GM19193 (cell line): ENCODE measurements around the gene PSMD3.

Experiments used
- POLR2A ChIP-seq: IDR thresholded peaks from 4 replicates; pipeline ENCODE4 v1.6.1; 2011; ENCODE audit not compliant: insufficient read depth, insufficient read length; ENCODE audit errors: extremely low read depth

PSMD3 gene

DNA sequence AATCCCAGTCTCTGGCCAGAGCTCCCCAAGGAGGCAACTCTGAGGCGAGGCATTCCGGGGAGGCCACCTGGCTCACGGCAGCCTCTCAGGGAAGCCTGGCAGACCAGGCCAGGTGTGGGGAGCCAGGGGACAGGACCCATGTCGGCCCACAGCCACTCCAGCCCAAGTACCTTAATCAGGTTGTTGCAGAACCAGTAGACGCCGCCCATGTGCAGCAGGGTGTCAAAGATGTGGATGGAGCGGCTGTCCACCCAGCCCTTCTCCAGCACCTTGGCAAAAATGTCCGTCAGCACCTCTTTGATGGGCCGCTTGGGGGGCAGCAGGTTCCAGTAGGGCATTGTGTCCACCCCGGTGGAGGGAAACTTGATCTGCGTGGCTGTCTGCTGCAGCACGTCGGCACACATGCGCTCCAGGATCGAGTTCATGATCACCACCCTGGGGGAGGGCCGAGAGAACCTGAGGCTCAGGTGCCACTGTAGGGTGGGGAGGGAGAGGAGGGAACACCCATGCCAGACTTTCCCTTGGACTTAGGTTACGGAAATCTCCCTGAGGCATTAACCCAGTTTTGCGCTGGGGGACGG lies 42.4 kb downstream of the PSMD3 start:
- TF ChIP-seq POLR2A = no peak

DNA sequence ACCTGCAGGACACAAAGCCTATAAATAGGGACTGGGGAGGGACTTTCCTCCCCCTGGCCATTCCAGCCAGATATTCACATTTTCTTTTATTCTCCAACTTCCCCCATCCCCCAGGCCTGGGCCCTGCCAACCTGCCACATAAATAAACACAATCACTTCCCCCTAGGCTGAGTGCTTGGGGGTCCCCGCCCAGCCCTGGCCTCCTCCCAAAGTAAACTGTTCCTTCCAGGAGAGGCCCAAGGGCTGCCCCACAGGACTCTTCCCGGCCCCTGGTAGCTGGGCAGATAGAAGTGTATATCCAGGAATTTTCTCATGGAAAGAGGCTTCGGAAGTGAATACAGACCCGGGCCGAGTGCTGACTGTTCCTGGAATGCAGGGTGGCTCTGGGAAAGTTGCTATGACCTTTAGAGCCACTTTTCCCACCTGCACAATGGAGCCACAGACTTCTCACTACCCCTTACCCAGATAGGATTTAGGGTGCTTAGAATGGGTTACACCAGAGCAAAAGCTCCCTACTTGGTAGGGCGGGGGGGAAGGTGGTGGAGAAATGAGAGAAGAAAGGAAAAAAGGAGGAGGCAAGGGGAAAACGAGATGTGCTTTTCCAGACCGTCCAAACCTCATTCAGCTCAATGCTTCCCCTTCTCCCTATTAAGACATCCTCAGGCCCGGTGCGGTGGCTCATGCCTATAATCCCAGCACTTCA lies 43.1 kb downstream of the PSMD3 start:
- no peak for TF ChIP-seq POLR2A

DNA sequence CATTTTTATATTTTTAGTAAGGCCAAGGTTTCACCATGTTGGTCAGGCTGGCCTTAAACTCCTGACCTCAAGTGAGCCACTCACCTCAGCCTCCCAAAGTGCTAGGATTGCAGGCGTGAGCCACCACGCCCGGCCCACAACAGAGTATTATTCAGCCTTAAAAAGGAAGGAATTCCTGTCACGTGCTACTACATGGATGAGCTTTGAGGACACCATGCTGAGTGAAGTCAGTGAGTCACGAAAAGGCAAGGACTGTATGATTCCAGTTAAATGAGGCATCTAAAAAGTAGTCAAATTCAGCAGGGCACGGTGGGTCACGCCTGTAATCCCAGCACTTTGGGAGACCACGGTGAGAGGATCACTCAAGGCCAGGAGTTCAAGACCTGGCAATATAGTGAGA lies 44.3 kb downstream of the PSMD3 start:
- no peak for TF ChIP-seq POLR2A

DNA sequence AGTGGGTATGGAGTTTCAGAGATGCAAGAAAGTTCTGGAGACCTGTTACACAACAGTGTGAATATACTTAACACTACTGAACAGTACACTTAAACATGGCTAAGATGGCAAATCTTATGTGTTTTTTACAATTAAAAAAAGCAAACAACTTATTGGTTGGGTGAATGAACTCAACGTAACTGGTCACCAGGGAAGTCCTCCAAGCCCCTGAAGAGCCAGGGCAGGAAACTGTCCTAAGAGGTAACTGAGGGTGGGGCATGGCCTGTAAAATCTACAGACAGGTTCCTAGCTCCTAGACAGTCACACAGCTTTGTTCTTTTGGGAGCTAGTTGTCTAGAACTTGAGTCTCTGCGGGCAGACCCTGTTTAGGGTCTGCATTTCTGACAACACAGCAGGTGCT lies 45.0 kb downstream of the PSMD3 start:
- TF ChIP-seq POLR2A = no peak

DNA sequence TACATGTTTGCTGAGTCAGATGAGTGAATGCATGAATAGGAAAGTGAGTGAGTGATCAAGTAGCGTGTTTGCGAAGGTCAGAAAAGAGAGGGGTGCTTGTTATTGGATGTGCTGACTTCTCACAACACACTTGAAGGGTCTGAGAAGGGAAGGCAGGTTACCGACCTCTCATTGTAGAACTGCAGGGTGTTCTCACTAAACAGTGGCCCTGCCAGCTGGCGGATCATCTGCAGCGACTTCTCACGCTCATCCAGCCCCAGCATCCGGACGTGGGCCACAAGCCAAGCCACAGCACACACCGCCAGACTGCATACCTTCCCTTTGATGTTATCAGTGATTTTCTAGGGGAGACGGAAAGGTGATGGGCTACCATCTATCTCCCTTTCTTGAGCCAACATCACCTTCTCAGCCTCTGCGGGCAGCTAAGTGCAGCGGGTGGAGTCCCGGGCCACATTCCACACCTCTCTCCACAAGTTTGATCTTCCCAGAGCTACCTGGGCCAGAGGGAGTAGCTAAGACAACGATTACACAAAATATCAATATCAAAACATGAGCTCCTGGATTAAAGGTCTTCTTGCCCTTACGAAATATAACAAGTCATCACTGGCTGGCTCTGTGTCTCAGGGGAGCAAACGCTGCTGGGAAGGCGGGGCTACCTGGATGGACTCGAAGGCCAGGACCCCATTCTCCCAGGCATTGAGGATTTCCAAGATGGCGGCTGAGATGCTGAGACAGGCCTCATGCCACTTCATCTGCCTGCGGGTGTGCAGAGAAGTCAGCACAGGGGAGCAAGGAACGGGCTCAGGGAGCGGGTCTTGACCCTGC lies 45.6 kb downstream of the PSMD3 start:
- TF ChIP-seq POLR2A = no peak

DNA sequence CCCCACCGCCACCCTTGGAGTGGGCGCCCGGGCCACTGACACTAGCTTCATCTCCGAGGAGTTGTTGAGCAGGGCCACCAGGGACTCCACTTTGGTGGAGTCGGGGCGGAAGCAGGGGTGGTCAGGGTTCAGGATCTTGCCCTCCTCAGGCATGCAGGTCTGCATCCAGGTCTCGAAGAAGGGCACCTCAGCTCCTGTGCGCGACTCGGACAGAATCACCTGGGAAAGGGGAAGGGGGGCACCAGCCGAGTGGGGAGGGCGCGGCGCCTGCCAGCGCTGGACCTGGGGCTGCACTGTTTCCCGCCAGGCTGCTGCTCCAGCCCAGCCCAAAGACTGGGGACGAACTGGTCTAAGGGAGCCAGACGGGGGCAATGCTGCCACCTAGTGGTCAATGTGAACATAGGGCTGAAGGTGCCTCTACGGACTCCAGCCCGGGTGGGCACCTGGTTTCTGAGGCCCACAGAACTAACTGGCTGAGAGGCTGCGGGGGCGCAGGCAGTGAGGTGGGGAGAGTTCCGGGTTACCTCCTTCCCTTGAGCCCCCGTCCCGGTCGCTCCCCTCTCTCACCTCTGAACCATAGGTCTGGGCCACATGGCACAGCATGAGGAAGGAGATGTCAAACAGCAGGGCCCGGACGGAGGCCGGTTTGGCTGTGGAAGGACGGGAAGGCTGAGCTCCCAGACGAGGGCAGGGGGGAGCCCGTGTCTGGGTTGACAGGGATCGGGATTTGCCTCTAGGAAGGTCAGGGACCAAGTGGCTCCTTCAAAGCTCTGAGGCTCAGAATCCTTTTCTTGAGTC lies 46.4 kb downstream of the PSMD3 start:
- TF ChIP-seq POLR2A = no peak

DNA sequence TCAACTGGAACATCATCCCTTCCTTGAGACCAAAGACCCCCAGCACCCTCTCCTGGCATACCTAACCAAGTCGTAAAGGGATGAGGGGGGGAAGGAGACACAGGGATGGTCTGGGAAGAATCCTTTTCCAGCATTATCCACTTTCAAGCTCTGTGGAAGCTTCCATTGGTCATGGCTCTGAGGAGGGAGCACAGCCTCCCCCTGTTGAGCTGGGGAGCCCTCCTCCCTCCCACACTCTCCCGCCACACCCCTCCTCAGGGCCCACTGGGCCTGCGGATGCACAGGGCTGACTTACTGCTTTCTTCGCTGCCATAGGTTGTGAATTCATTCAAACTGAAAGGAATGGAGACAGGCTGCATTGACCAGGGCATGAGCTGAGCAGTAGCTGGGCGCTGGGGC lies 47.0 kb downstream of the PSMD3 start:
- TF ChIP-seq POLR2A = no peak

DNA sequence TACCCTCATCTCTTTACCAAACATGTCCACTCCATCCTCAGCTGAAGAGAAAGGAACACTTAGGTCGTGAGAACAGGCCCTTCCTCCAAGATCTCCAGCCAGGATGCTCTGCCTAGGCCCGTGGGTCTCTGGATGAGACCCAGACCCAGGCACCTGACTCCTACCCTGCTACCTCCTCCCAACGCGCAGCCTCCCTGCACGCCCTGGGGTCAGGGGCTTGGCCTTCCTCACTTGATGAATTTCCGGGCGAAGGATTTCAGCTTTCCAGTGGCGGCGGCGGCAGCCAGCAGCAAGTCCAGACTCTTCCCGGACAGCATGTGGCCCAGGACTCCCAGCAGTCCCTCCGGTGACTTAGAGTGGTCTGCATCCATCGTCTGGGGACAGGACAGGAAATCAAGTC lies 48.0 kb downstream of the PSMD3 start:
- no peak for TF ChIP-seq POLR2A

DNA sequence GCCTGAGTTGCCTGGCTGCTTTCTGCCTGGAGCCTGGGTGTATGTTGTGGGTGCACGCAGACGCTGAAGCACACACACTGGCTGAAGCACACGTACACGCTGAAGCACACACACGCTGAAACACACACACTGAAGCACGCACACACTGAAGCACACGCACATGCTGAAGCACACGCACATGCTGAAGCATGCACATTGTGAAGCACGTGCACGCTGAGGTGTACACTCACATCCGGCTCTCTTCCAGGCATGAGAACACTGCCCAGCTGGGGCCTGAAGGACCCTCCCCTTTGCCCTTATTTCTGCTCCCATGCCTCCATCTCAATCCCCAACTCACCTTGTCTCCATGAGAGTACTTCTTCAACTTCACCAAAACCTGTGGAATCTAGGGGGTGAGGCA lies 51.1 kb downstream of the PSMD3 start:
- TF ChIP-seq POLR2A = no peak

DNA sequence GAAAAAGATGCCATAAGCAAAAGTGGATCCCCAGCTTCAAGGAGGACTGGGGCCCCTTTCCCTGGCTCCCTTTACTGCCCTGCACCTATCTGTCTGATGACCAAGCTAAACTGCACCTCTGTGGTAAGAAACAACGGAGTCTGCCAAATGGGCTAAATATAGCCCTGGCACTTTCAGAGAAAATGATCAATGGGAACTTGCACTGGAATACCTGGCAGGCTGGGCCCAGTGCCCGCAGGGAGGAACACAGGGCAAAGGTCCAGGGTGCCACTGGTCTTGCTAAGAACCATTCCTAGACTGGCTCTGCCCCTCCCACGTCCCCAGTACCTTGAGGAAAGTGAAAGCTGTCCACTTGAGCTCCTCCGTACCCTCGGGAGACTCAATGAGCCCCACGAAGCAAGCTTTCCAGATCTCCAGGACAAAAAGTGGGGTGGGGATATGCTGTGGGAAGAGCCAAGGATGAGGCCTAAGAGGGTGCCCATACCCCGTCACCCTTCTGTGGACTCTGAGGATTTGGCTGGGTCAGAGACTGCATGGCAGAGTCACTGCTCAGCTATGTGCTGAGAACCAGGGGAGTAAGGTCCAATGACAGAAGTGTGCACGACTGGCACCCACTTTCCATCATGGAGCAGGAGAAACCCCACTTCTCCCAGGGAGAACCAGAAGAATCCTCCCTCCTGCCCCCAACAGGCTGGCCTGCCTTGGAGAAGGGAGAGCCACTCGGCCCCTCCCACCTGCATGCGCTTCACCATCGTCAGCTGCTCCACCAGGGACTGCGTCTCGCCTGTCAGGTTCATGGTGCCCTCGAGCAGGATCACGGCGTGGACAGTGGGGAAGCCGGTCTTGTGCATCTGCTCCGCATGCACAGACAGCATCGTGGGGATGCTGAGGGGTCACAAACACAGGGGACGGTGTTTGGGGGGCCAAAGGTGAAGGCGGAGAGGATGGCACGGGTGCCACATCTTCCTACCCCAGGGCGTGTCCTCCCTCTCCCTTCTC lies 52.0 kb downstream of the PSMD3 start:
- no peak for TF ChIP-seq POLR2A

DNA sequence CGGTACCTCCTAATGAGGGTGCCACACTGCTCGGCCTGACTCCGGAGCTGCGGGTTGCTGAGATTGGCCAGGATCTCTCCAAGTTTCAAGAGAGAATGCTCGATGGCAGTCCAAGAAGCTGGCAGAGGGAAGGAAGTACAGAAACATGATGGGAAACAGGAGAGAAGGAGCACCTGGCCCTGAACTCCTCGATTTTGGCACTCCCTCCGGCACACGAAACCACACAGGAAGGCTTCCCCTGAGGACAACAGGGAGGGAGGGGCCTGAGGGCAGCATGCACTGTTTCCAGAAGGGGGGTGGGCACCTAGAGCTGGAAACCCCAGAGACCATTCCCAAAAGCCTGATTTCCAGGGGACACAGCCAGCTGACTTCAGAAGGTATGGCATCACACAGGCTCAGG lies 52.7 kb downstream of the PSMD3 start:
- TF ChIP-seq POLR2A = no peak

DNA sequence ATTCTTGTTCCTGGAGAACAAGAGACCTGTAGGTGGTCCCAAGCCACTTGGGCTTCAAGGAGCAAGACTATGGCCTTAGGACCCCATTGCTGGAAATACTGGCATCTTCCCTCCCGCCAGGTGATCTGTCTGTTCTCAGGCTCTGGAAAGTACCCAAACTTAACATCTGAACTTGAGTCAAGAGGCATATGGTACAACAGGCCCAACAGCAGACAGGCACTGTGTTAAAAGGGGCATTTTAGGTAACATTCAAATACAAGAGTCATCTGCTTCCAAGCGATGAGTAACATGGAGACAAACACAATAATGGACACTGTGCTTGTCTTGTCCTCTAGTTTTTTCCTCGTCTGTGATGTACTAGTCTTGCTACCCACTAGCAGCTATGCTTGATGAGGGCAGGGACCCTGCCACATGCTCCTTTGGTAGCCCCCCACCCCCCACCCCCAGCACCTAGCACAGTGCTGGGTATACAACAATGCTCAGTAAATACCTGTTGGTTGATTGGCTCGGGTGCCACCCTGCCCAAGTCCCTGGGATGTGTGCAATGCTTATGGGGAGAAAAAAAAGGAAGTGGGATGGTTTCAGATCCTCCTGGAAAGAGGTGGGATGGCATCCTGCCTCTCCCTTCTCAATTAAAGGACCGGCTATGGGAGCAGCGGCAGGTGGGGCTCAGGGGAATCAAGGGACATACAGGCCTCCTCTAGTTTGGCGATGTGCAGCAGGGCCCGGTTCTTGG lies 54.0 kb downstream of the PSMD3 start:
- TF ChIP-seq POLR2A = no peak

DNA sequence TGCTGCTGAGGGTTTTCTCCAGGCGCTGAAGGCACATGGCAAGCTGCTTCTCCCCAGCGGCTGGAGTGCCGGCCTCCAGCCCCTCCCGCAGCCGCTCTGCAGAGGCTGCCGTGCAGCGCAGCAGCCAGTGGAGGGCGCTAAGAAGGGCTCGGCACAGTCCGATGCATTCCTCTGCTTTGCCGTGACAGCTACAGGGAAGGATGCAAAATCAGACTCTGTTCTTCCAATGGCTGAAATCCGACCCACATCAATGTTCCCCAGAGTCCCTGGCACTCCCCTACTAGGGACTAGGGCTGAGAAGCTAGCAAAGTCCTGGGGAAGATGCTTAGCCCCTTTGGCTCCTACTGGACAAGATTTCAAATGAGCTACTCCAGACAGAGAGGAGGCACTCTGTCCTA lies 54.6 kb downstream of the PSMD3 start:
- TF ChIP-seq POLR2A = no peak
